HG02884 (cell line): ENCODE data around the gene LAGE3.
"Not testable (repeated sequence)": the region's sequence is repeated elsewhere in the genome, so short reads cannot be mapped to it uniquely, and the experiment has no call there.

Source experiments
- ATAC-seq: cut with Tn5 transposase; IDR thresholded peaks from one replicate; pipeline ENCODE4 v1.9.1; 2021; ENCODE audit warnings: mild to moderate bottlenecking, moderate library complexity; ENCODE audit not compliant: unreplicated experiment

Gene LAGE3

GRCh38 chrX:154502989-154503388, 23.9 kb upstream of the LAGE3 start:
- no peak for ATAC-seq

- no peak for ATAC-seq
These were observed 23.0 kb upstream of the LAGE3 start for GRCh38 chrX:154502098-154502497.

GRCh38 chrX:154501423-154501822, 22.3 kb upstream of the LAGE3 start:
- not testable (repeated sequence) for ATAC-seq

GRCh38 chrX:154496591-154497137, 17.6 kb upstream of the LAGE3 start:
- not testable (repeated sequence) for ATAC-seq

- no peak for ATAC-seq
These were observed 16.4 kb upstream of the LAGE3 start for GRCh38 chrX:154495472-154495922.

GRCh38 chrX:154494715-154495114, 15.6 kb upstream of the LAGE3 start:
- no peak for ATAC-seq

GRCh38 chrX:154490414-154491083, 11.5 kb upstream of the LAGE3 start, which contains the start of gene SLC10A3:
TSS of gene SLC10A3 (minus strand) at chrX:154490629. CDS start at chrX:154488940, 1,689 bp downstream.
- peak; percentile 75 for ATAC-seq

GRCh38 chrX:154490021-154490413, 10.9 kb upstream of the LAGE3 start:
- peak; percentile 28 for ATAC-seq

- no peak for ATAC-seq
These were observed 10.1 kb upstream of the LAGE3 start for GRCh38 chrX:154489182-154489581.

- no peak for ATAC-seq
These were observed 9.4 kb upstream of the LAGE3 start for GRCh38 chrX:154488336-154489075.

- ATAC-seq: no peak
These were observed 8.6 kb upstream of the LAGE3 start for GRCh38 chrX:154487518-154488290.

- no peak for ATAC-seq
These were observed 7.5 kb upstream of the LAGE3 start, which contains the start of gene UBL4A for GRCh38 chrX:154486396-154487207. TSS of gene UBL4A (minus strand) at chrX:154486615. CDS start at chrX:154486584, 31 bp downstream.

- ATAC-seq: no peak
These were observed 6.9 kb upstream of the LAGE3 start for GRCh38 chrX:154486052-154486395.

GRCh38 chrX:154485150-154486051, 6.3 kb upstream of the LAGE3 start:
- ATAC-seq: no peak

- no peak for ATAC-seq
These were observed 5.4 kb upstream of the LAGE3 start for GRCh38 chrX:154484255-154485149.

GRCh38 chrX:154483325-154483724, 4.2 kb upstream of the LAGE3 start:
- no peak for ATAC-seq

- ATAC-seq: no peak
These were observed 3.7 kb upstream of the LAGE3 start for GRCh38 chrX:154482786-154483185.

- no peak for ATAC-seq
These were observed 3.0 kb upstream of the LAGE3 start for GRCh38 chrX:154481911-154482601.
